Stomach (tissue), 19 donors: Measurements from ENCODE around the gene FOLR1. TPM values are rescaled to one million over a fixed set of nuclear protein-coding genes. Genes with fewer than 3 reads are reported as not detected.
"Not testable (repeated sequence)": the region's sequence is repeated elsewhere in the genome, so short reads cannot be mapped to it uniquely, and the experiment has no call there.

Experiments used
- DNase-seq, 2 donors: peaks; one replicate each; pipeline versions ENCODE4 v3.0.0 to v3.0.0-alpha.2; 2013 to 2019
- H3K27ac ChIP-seq, 5 donors: fragments of 200-600 bp in 4 of 5; sonication (generic) in 4 of 5; one replicate each; pipeline ENCODE4 v1.5.1; 2013 to 2019; ENCODE audit warnings: mild to moderate bottlenecking in 1 of 5, moderate library complexity in 1 of 5
- H3K27me3 ChIP-seq, 3 donors: fragments of 200-600 bp; sonication (generic); one replicate each; pipeline ENCODE4 v1.5.1; 2017 to 2019; ENCODE audit warnings: mixed run types in 1 of 3
- H3K36me3 ChIP-seq, 4 donors: fragments of 200-600 bp; sonication (generic); 1 replicate in 3 of 4; 2 replicates in 1 of 4; pipeline ENCODE4 v1.5.1; 2016 to 2019
- H3K4me1 ChIP-seq, 4 donors: fragments of 200-600 bp; sonication (generic); one replicate each; pipeline ENCODE4 v1.5.1; 2016 to 2019
- H3K4me3 ChIP-seq, 4 donors: fragments of 200-600 bp; sonication (generic) in 3 of 4; one replicate each; pipeline ENCODE4 v1.5.1; 2016 to 2019; ENCODE audit warnings: mild to moderate bottlenecking in 1 of 4
- H3K9me3 ChIP-seq, 4 donors: fragments of 200-600 bp; sonication (generic); one replicate each; pipeline ENCODE4 v1.5.1; 2016 to 2019
- CTCF ChIP-seq, 7 experiments: fragments of 450-650 bp in 4 of 7; fragments of 200-600 bp in 3 of 7; sonication (generic) in 3 of 7; IDR thresholded peaks; one replicate each; pipeline ENCODE4 v1.5.1; 2016 to 2019; ENCODE audit warnings: antibody characterized with exemption in 7 of 7, control low read depth in 2 of 7, mild to moderate bottlenecking in 1 of 7
- EP300 ChIP-seq: sonication (generic); formaldehyde crosslinking; IDR thresholded peaks from one replicate; pipeline ENCODE4 v1.6.1; 2017; ENCODE audit warnings: antibody characterized with exemption
- POLR2A ChIP-seq, 4 donors: fragments of 450-650 bp; IDR thresholded peaks; one replicate each; pipeline ENCODE4 v1.6.1; 2016; ENCODE audit warnings: antibody characterized with exemption in 4 of 4, control low read depth in 2 of 4, mild to moderate bottlenecking in 1 of 4, moderate library complexity in 1 of 4
- POLR2AphosphoS5 ChIP-seq, 3 donors: sonication (generic); formaldehyde crosslinking; IDR thresholded peaks; one replicate each; pipeline ENCODE4 v1.6.1; 2016; ENCODE audit warnings: antibody characterized with exemption in 3 of 3
- WGBS, 5 donors: extraction: QIAGEN DNeasy Blood & Tissue Kit in 3 of 5; methylation state at CpG; one replicate each; pipeline versions ENCODE4 v1.1.5 to v1.1.7; 2013 to 2018; 5-methylcytosine and 5-hydroxymethylcytosine counted together
- intact Hi-C: fragments of 100-400 bp; cut with DNase I; formaldehyde crosslinking; loops from one replicate; pipeline ENCODE4 v1.15.1; 2023; ENCODE audit warnings: low total_unique reads
- long read RNA-seq, 10 donors: transcript quantifications; one replicate each; lab custom pipeline, GENCODE V29; 2026
- polyA plus RNA-seq, 3 donors: library from polyadenylated mRNA; stranded (reverse); fragments of 200-250 nt; gene quantifications; one replicate each; pipeline ENCODE4 v1.2.3, GENCODE V29; 2013
- total RNA-seq, 5 donors: library from RNA; depleted of rRNA; stranded (reverse); fragments of >200 nt; gene quantifications; one replicate each; pipeline versions ENCODE4 v1.1.0 to v1.2.3, GENCODE V29; 2014 to 2016
- donor health status: healthy with polysubstance abuse.
- donor health status: Bipolar disorder and iron deficiency.
- donor health status: healthy.

The FOLR1 gene
- total RNA-seq (10 to 100 TPM in 1 of 5 donors, under 1 TPM in 1, not detected in 3; 0.55 to 22.6 TPM), polyA plus RNA-seq (10 to 100 TPM in 1 of 3 donors, 1 to 10 TPM in 2; 4.1 to 20.9 (median 6.1) TPM)
- long read RNA-seq, donor 1: 0 reads
- long read RNA-seq, donor 2, partial matches to known transcripts: 0 of 1 reads
- long read RNA-seq, donor 2, other reads (novel, unspliced or antisense): 0 of 1 reads
- long read RNA-seq, donor 3: 0 reads
- long read RNA-seq, donor 4: 0 reads
- long read RNA-seq, donor 5: 0 reads
- long read RNA-seq, donor 6, partial matches to known transcripts: 0 of 1 reads
- long read RNA-seq, donor 6, other reads (novel, unspliced or antisense): 0 of 1 reads
- long read RNA-seq, donor 7, partial matches to known transcripts: 0 of 1 reads
- long read RNA-seq, donor 7, other reads (novel, unspliced or antisense): 0 of 1 reads
- long read RNA-seq, donor 8: 0 reads
- long read RNA-seq, donor 9: 0 reads
- long read RNA-seq, donor 10: 0 reads

GRCh38 chr11:72191961-72192381, at the start of gene FOLR1:
FOLR1 (plus strand) TSS chr11:72192140; CDS start chr11:72192174, 34 bp downstream.
- TF ChIP-seq POLR2A (IDR thresholded peaks at IDR 0.05): no peak
- no peak for TF ChIP-seq CTCF (IDR thresholded peaks at IDR 0.05)
- TF ChIP-seq EP300: no peak
- no peak for TF ChIP-seq POLR2AphosphoS5 (IDR thresholded peaks at IDR 0.05)
- 46 to 66% (median 57%) methylated on average over 4 to 5 of the region's 5 CpGs for WGBS, 5 donors
- Histone ChIP-seq H3K27me3 (no peaks in the 10 kb centered on the region), H3K36me3 (no peaks in the 10 kb centered on the region), H3K27ac (no peak within 1 kb of the TSS), H3K9me3 (no peaks in the 10 kb centered on the region), H3K4me1 (peaks cover 0 to 12% (median 5%) of the 10 kb centered on the region in 4 donors), H3K4me3 (no peak within 1 kb of the TSS)
- intact Hi-C loops: no loop called here
- peak in 1 of 2 donors; percentile 35 for DNase-seq

- H3K27me3 ChIP-seq, H3K9me3 ChIP-seq, DNase-seq, H3K27ac ChIP-seq, H3K4me1 ChIP-seq, intact Hi-C loops, H3K36me3 ChIP-seq, H3K4me3 ChIP-seq: not testable (repeated sequence)
- 53 to 82% (median 64%) methylated on average over 1 of the region's 1 CpG; no CpG with 5 or more reads in 2 of the 5 donors for WGBS, 5 donors
These were observed 49.4 kb upstream of the FOLR1 start for GRCh38 chr11:72142543-72142942.

- Histone ChIP-seq H3K27me3 (no peaks in the 10 kb centered on the region), H3K4me1 (no peaks in the 10 kb centered on the region), H3K4me3 (no peak overlapping the region), H3K9me3 (no peaks in the 10 kb centered on the region), H3K27ac (no peak overlapping the region), H3K36me3 (no peaks in the 10 kb centered on the region)
- TF ChIP-seq CTCF (IDR thresholded peaks at IDR 0.05) (no peak), EP300 (no peak), POLR2AphosphoS5 (IDR thresholded peaks at IDR 0.05) (no peak), POLR2A (IDR thresholded peaks at IDR 0.05) (no peak)
- intact Hi-C loops: loop anchor here (5.0 kb wide), 1 partner anchor 168 kb away; no protein-coding TSS in a partner anchor
- 75 to 86% (median 82%) methylated on average over 4 of the region's 4 CpGs for WGBS, 5 donors
- no peak for DNase-seq
These were observed 47.0 kb upstream of the FOLR1 start for GRCh38 chr11:72144807-72145565.

GRCh38 chr11:72146625-72147024, 45.3 kb upstream of the FOLR1 start:
- intact Hi-C loops: loop anchor here (5.0 kb wide), 1 partner anchor 169 kb away; no protein-coding TSS in a partner anchor
- 26 to 73% (median 32%) methylated on average over 2 of the region's 2 CpGs for whole genome bisulfite sequencing, 5 donors

More at GRCh38 chr11:72146625-72147024, 45.3 kb upstream of the FOLR1 start:
- Histone ChIP-seq H3K27ac (no peak overlapping the region), H3K4me1 (no peaks in the 10 kb centered on the region), H3K27me3 (no peaks in the 10 kb centered on the region), H3K9me3 (no peaks in the 10 kb centered on the region), H3K4me3 (no peak overlapping the region), H3K36me3 (no peaks in the 10 kb centered on the region)
- DNase-seq: no peak
- TF ChIP-seq POLR2AphosphoS5 (IDR thresholded peaks at IDR 0.05): no peak
- no peak for TF ChIP-seq POLR2A (IDR thresholded peaks at IDR 0.05)
- TF ChIP-seq EP300: no peak
- TF ChIP-seq CTCF (IDR thresholded peaks at IDR 0.05): no peak
